GM23338 (cell line): ENCODE data around the gene SPDL1. TPM values are rescaled to one million over a fixed set of nuclear protein-coding genes. Genes with fewer than 3 reads are reported as not detected.

Experiments used
- ATAC-seq: fragments of 200-7000 bp; cut with Tn5 transposase; 3 replicates; pipeline ENCODE4 v1.9.1; 2020
- DNase-seq: peaks from one replicate; pipeline ENCODE4 v3.0.0-alpha.2; 2015; ENCODE audit warnings: low spot score
- H2AFZ ChIP-seq: fragments of 200-600 bp; sonication (generic); 2 replicates; pipeline ENCODE4 v1.8.0; 2016; ENCODE audit warnings: antibody characterized with exemption, mild to moderate bottlenecking, moderate library complexity
- H3F3A ChIP-seq: fragments of 200-600 bp; sonication (generic); replicated peaks from 2 replicates; pipeline ENCODE4 v1.8.0; 2017; ENCODE audit warnings: antibody characterized with exemption, mixed run types, low read depth
- H3K27ac ChIP-seq: fragments of 200-600 bp; sonication (generic); 2 replicates; pipeline ENCODE4 v1.6.1; 2016; ENCODE audit warnings: low read depth
- H3K27me3 ChIP-seq: fragments of 200-600 bp; sonication (generic); 2 replicates; pipeline ENCODE4 v1.8.0; 2016; ENCODE audit warnings: mild to moderate bottlenecking, mixed run types, moderate library complexity; ENCODE audit not compliant: insufficient read depth
- H3K36me3 ChIP-seq: fragments of 200-600 bp; sonication (generic); 2 replicates; pipeline ENCODE4 v1.8.0; 2016; ENCODE audit warnings: mild to moderate bottlenecking; ENCODE audit not compliant: insufficient read depth
- H3K4me1 ChIP-seq: fragments of 200-600 bp; sonication (generic); 2 replicates; pipeline ENCODE4 v1.8.0; 2016; ENCODE audit warnings: mild to moderate bottlenecking, moderate library complexity; ENCODE audit not compliant: insufficient read depth
- H3K4me2 ChIP-seq: fragments of 200-600 bp; sonication (generic); 2 replicates; pipeline ENCODE4 v1.7.1; 2017; ENCODE audit warnings: mixed run types
- H3K4me3 ChIP-seq: fragments of 200-600 bp; sonication (generic); 2 replicates; pipeline ENCODE4 v1.6.1; 2016; ENCODE audit warnings: mixed run types
- H3K79me2 ChIP-seq: fragments of 200-600 bp; sonication (generic); replicated peaks from 2 replicates; pipeline ENCODE4 v1.8.0; 2017; ENCODE audit warnings: mild to moderate bottlenecking; ENCODE audit not compliant: insufficient read depth
- H3K9me2 ChIP-seq: fragments of 200-600 bp; sonication (generic); 2 replicates; pipeline ENCODE4 v1.8.0; 2017; ENCODE audit not compliant: insufficient read depth
- H4K20me1 ChIP-seq: fragments of 200-600 bp; sonication (generic); replicated peaks from 2 replicates; pipeline ENCODE4 v1.8.0; 2017; ENCODE audit warnings: mild to moderate bottlenecking; ENCODE audit not compliant: insufficient read depth
- H3K27ac Mint-ChIP-seq: 2 replicates; pipeline ENCODE4 v1.8.0; 2020; ENCODE audit warnings: inconsistent platforms, mild to moderate bottlenecking, moderate library complexity, mixed read lengths
- H3K27me3 Mint-ChIP-seq: 3 replicates; pipeline ENCODE4 v1.8.0; 2022; ENCODE audit warnings: low read depth, mild to moderate bottlenecking, moderate library complexity, mixed read lengths, inconsistent platforms; ENCODE audit not compliant: insufficient read depth, poor library complexity
- H3K36me3 Mint-ChIP-seq: 3 replicates; pipeline ENCODE4 v1.8.0; 2021; ENCODE audit warnings: low read depth, mild to moderate bottlenecking, inconsistent platforms, moderate library complexity, mixed read lengths
- H3K4me1 Mint-ChIP-seq: 3 replicates; pipeline ENCODE4 v1.8.0; 2020; ENCODE audit warnings: mild to moderate bottlenecking, inconsistent platforms, mixed read lengths
- H3K4me3 Mint-ChIP-seq: 3 replicates; pipeline ENCODE4 v1.8.0; 2021; ENCODE audit warnings: moderate library complexity, mild to moderate bottlenecking, inconsistent platforms, mixed read lengths
- H3K9me3 Mint-ChIP-seq: 3 replicates; pipeline ENCODE4 v1.8.0; 2020; ENCODE audit warnings: moderate library complexity, mild to moderate bottlenecking, inconsistent platforms, mixed read lengths
- CREB1 ChIP-seq: fragments of 250-450 bp; sonication (Bioruptor Pico); IDR thresholded peaks from 2 replicates; pipeline ENCODE4 v1.5.0; 2020; ENCODE audit warnings: low read depth, mild to moderate bottlenecking, moderate library complexity
- CTCF ChIP-seq, 2 experiments: fragments of 200-600 bp in 1 of 2; sonication (generic) in 1 of 2; conservative IDR thresholded peaks; 2 replicates each; pipeline versions ENCODE4 v1.5.1 to v1.6.1; 2016 to 2017; ENCODE audit warnings: antibody characterized with exemption in 2 of 2, low read depth in 2 of 2, mild to moderate bottlenecking in 2 of 2, moderate library complexity in 1 of 2
- ETS1 ChIP-seq: IDR thresholded peaks from 2 replicates; pipeline ENCODE4 v1.6.1; 2016; ENCODE audit warnings: antibody characterized with exemption
- EZH2 ChIP-seq: fragments of 200-600 bp; sonication (generic); IDR thresholded peaks from one replicate; pipeline ENCODE4 v1.8.0; 2017; ENCODE audit warnings: antibody characterized with exemption, mild to moderate bottlenecking, low read depth; ENCODE audit not compliant: unreplicated experiment
- EZH2phosphoT487 ChIP-seq: fragments of 200-600 bp; sonication (generic); IDR thresholded peaks from one replicate; pipeline ENCODE4 v1.8.1; 2018; ENCODE audit warnings: antibody characterized with exemption; ENCODE audit not compliant: unreplicated experiment
- JUNB ChIP-seq: IDR thresholded peaks from one replicate; pipeline ENCODE4 v1.6.1; 2016; ENCODE audit warnings: antibody characterized with exemption; ENCODE audit not compliant: unreplicated experiment
- NANOG ChIP-seq: IDR thresholded peaks from 2 replicates; pipeline ENCODE4 v1.6.1; 2016; ENCODE audit warnings: antibody characterized with exemption, borderline replicate concordance
- POLR2AphosphoS5 ChIP-seq: IDR thresholded peaks from 2 replicates; pipeline ENCODE4 v1.6.1; 2016; ENCODE audit warnings: antibody characterized with exemption, low read depth
- REST ChIP-seq: IDR thresholded peaks from one replicate; pipeline ENCODE4 v1.6.1; 2018; ENCODE audit warnings: antibody characterized with exemption; ENCODE audit not compliant: unreplicated experiment
- STAT1 ChIP-seq: IDR thresholded peaks from one replicate; pipeline ENCODE4 v1.6.1; 2016; ENCODE audit warnings: antibody characterized with exemption; ENCODE audit not compliant: unreplicated experiment
- ZNF114 ChIP-seq: fragments of 250-450 bp; sonication (Bioruptor Pico); IDR thresholded peaks from 2 replicates; pipeline ENCODE4 v1.5.0; 2020; ENCODE audit warnings: mild to moderate bottlenecking, moderate library complexity
- ZNF331 ChIP-seq: fragments of 250-450 bp; sonication (Bioruptor Pico); IDR thresholded peaks from 2 replicates; pipeline ENCODE4 v1.5.0; 2020; ENCODE audit warnings: low read depth, mild to moderate bottlenecking, moderate library complexity
- ZNF462 ChIP-seq: fragments of 250-450 bp; sonication (Bioruptor Pico); IDR thresholded peaks from 2 replicates; pipeline ENCODE4 v1.5.0; 2020; ENCODE audit warnings: mild to moderate bottlenecking, moderate library complexity
- polyA plus RNA-seq: library from polyadenylated mRNA; unstranded; fragments of >200 nt; fragmentation: Nextera tagmentation; extraction: Ambion mirVana; gene quantifications from 2 replicates; pipeline ENCODE4 v1.2.1, GENCODE V29; 2016
- total RNA-seq: library from RNA; depleted of rRNA; stranded (reverse); fragments of >200 nt; shearing (Covaris generic); gene quantifications from 2 replicates; pipeline ENCODE4 v1.2.3, GENCODE V29; 2014

Gene SPDL1
- total and polyA plus RNA-seq, 2 experiments from 2014 or later: 76.9 to 79.6 TPM

- Mint-ChIP-seq H3K27me3 (peaks cover 4% of the 10 kb centered on the region), H3K9me3 (no peaks in the 10 kb centered on the region), H3K4me1 (peaks cover 4% of the 10 kb centered on the region; the same call in 2 of the 3 replicates), H3K27ac (no peak overlapping the region), H3K4me3 (no peak overlapping the region), H3K36me3 (no peaks in the 10 kb centered on the region)
- ATAC-seq (no peak), DNase-seq (no peak)
- no peaks in the 10 kb centered on the region for H3F3A ChIP-seq
- H3K79me2 ChIP-seq: no peaks in the 10 kb centered on the region
- H3K27ac ChIP-seq: no peak overlapping the region
- H3K4me3 ChIP-seq: no peak overlapping the region
- H3K4me1 ChIP-seq: no peaks in the 10 kb centered on the region
- H3K27me3 ChIP-seq: no peaks in the 10 kb centered on the region
- H3K36me3 ChIP-seq: no peaks in the 10 kb centered on the region
- H3K9me2 ChIP-seq: no peaks in the 10 kb centered on the region
- H3K4me2 ChIP-seq: no peak overlapping the region
- H2AFZ ChIP-seq: no peak overlapping the region
- TF ChIP-seq ZNF462 (CRISPR knock-in tag) (no peak), EZH2 (no peak), EZH2phosphoT487 (no peak), ZNF114 (CRISPR knock-in tag) (no peak), REST (no peak), ZNF331 (CRISPR knock-in tag) (no peak), POLR2AphosphoS5 (no peak), CREB1 (no peak), CTCF (conservative IDR thresholded peaks at IDR 0.05; ENCODE audit: low read depth in 2 of 2) (no peak), JUNB (no peak), ETS1 (no peak), NANOG (no peak), STAT1 (no peak)
- no peaks in the 10 kb centered on the region for H4K20me1 ChIP-seq
Observed at GRCh38 chr5:169545762-169546161, 37.8 kb upstream of the SPDL1 start.
